ENCODE results near the gene CD1D. TPM values are rescaled to one million over a fixed set of nuclear protein-coding genes. Genes with fewer than 3 reads are reported as not detected.

The CD1D gene
- total RNA-seq, 1 experiment from 2014 or later = 1.3 TPM

- H3K27ac ChIP-seq (ENCODE audit: low read depth, low read length, poor library complexity, severe bottlenecking) = no peak overlapping the region
- intact Hi-C loops (cut with micrococcal nuclease; ENCODE audit: unreplicated experiment) = no loop called here
- no peaks in the 10 kb centered on the region for H3K4me1 ChIP-seq (ENCODE audit: insufficient read depth, low read length, poor library complexity, severe bottlenecking)
- TF ChIP-seq EZH2 (IDR thresholded peaks at IDR 0.05; ENCODE audit: borderline replicate concordance, low read depth, low read length, poor library complexity, severe bottlenecking) (no peak), CTCF (conservative IDR thresholded peaks at IDR 0.05; ENCODE audit: low read depth, low read length) (no peak)
- no peaks in the 10 kb centered on the region for H3K9me3 ChIP-seq (ENCODE audit: low read depth, low read length, poor library complexity, severe bottlenecking)
- POLR2A ChIA-PET (ENCODE audit: low non-redundant PET) = no interaction called here
- CTCF ChIA-PET = no interaction called here
- no TSS peak for BruUV-seq (replicated peaks)
- H3K36me3 ChIP-seq (ENCODE audit: insufficient read depth, low read length, poor library complexity, severe bottlenecking) = no peaks in the 10 kb centered on the region
- H3K4me3 ChIP-seq (ENCODE audit: low read depth, low read length, poor library complexity, severe bottlenecking) = no peak overlapping the region
- peaks cover 19% of the 10 kb centered on the region for H3K27me3 ChIP-seq (replicated peaks; ENCODE audit: insufficient read depth, low read depth, low read length, poor library complexity)
- DNase-seq (ENCODE audit: low spot score) = no peak
Measured at GRCh38 chr1:158227904-158228623, 47.4 kb downstream of the CD1D start.

Other genes starting within 250 kb of the CD1D start
- gene KIRREL1, start 187.2 kb upstream of the CD1D start, total RNA-seq (2021) = 187 and 211 TPM in 2 replicates
- gene CD1A, start 73.5 kb downstream of the CD1D start, total RNA-seq (2021) = not detected in 2 replicates
- not detected in 2 replicates for gene CD1C, start 109.0 kb downstream of the CD1D start, total RNA-seq (2021)
- not detected in 2 replicates for gene CD1B, start 150.6 kb downstream of the CD1D start, total RNA-seq (2021)
- not detected in 2 replicates for gene CD1E, start 173.0 kb downstream of the CD1D start, total RNA-seq (2021)
- not detected in 2 replicates for gene OR10T2, start 218.6 kb downstream of the CD1D start, total RNA-seq (2021)
- gene OR10K2, start 245.3 kb downstream of the CD1D start, total RNA-seq (2021) = not detected in 2 replicates